GDM1 (cell line): ENCODE data around the gene TP53TG3B.
"Not testable (repeated sequence)": the region's sequence is repeated elsewhere in the genome, so short reads cannot be mapped to it uniquely, and the experiment has no call there.

ENCODE experiments used
- DNase-seq: peaks from one replicate; lab custom pipeline; 2025; lab: John Stamatoyannopoulos, UW

The TP53TG3B gene

GRCh38 chr16:33360541-33360940 is at the start of gene TP53TG3B:
TSS of gene TP53TG3B (plus strand) at chr16:33360841. CDS start at chr16:33360909, 68 bp downstream.
- DNase-seq: not testable (repeated sequence)

- not testable (repeated sequence) for DNase-seq
These were observed 24.2 kb upstream of the TP53TG3B start for GRCh38 chr16:33336226-33337012.

- DNase-seq: not testable (repeated sequence)
These were observed 22.8 kb upstream of the TP53TG3B start for GRCh38 chr16:33337627-33338542.

GRCh38 chr16:33338543-33338951 is 22.1 kb upstream of the TP53TG3B start:
- DNase-seq: not testable (repeated sequence)

- DNase-seq: not testable (repeated sequence)
These were observed 21.3 kb upstream of the TP53TG3B start for GRCh38 chr16:33339093-33340061.
